B cell (primary cell): ENCODE measurements around the gene ARHGAP23.
"Not testable (repeated sequence)": the region's sequence is repeated elsewhere in the genome, so short reads cannot be mapped to it uniquely, and the experiment has no call there.

Source experiments
- CTCF ChIP-seq: fragments of 200-600 bp; IDR thresholded peaks from one replicate; pipeline ENCODE4 v1.8.0; 2022; ENCODE audit warnings: antibody characterized with exemption, mild to moderate bottlenecking
- EZH2 ChIP-seq: IDR thresholded peaks from 2 replicates; pipeline ENCODE4 v1.6.1; 2012; ENCODE audit warnings: borderline replicate concordance, low read depth, mild to moderate bottlenecking, moderate library complexity, low read length; ENCODE audit not compliant: insufficient read depth, poor library complexity, severe bottlenecking

- not testable (repeated sequence) for TF ChIP-seq CTCF, EZH2
Observed at GRCh38 chr17:38477417-38477816, 49.2 kb downstream of the ARHGAP23 start.
